OCI-LY7 (cell line): Measurements from ENCODE around the gene ARL11. TPM values are rescaled to one million over a fixed set of nuclear protein-coding genes. Genes with fewer than 3 reads are reported as not detected.

ENCODE experiments used
- Bru-seq: library from RNA; stranded (reverse); fragments of 400-500 nt; gene quantifications from one replicate; lab custom pipeline; 2021; lab: Mats Ljungman, UMichigan
- BruChase-seq, 2 experiments: library from RNA; stranded (reverse); fragments of 400-500 nt; gene quantifications; one replicate each; lab custom pipeline; 2021; lab: Mats Ljungman, UMichigan
- BruUV-seq: library from RNA; stranded (reverse); fragments of 400-500 nt; replicated peaks from 2 replicates; lab custom pipeline; 2021; lab: Mats Ljungman, UMichigan
- CTCF ChIA-PET: fragments of 300-600 bp; sonication (Branson Sonifier 250); formaldehyde crosslinking; loops from one replicate; lab custom pipeline; 2022; ENCODE audit warnings: antibody characterized with exemption; ENCODE audit not compliant: unreplicated experiment; lab: Charles Lee
- POLR2A ChIA-PET: fragments of 300-600 bp; sonication (Branson Sonifier 250); formaldehyde crosslinking; loops from one replicate; lab custom pipeline; 2022; ENCODE audit warnings: antibody characterized with exemption; lab: Charles Lee
- DNase-seq: peaks from one replicate; pipeline ENCODE4 v3.0.0-alpha.2; 2015; ENCODE audit warnings: low spot score
- H2AFZ ChIP-seq: fragments of 200-600 bp; sonication (generic), shearing (Covaris generic); 2 replicates; pipeline ENCODE4 v1.6.1; 2014; ENCODE audit warnings: mild to moderate bottlenecking, antibody characterized with exemption, low read length, moderate library complexity
- H3K27ac ChIP-seq: fragments of 200-600 bp; sonication (generic); 2 replicates; pipeline ENCODE4 v1.5.1; 2014; ENCODE audit warnings: mixed run types, low read depth, mild to moderate bottlenecking, moderate library complexity, low read length, inconsistent platforms; ENCODE audit not compliant: poor library complexity, severe bottlenecking
- H3K36me3 ChIP-seq: fragments of 200-600 bp; sonication (generic); 2 replicates; pipeline ENCODE4 v1.6.1; 2014; ENCODE audit warnings: mild to moderate bottlenecking, antibody characterized with exemption, low read length, moderate library complexity, mixed read lengths; ENCODE audit not compliant: insufficient read depth
- H3K4me1 ChIP-seq: fragments of 200-600 bp; sonication (generic); 2 replicates; pipeline ENCODE4 v1.5.1; 2014; ENCODE audit warnings: mild to moderate bottlenecking, low read length; ENCODE audit not compliant: insufficient read depth, poor library complexity, severe bottlenecking
- H3K4me2 ChIP-seq: fragments of 200-600 bp; sonication (generic); 2 replicates; pipeline ENCODE4 v1.6.1; 2014; ENCODE audit warnings: mild to moderate bottlenecking, low read length
- H3K4me3 ChIP-seq: fragments of 200-600 bp; sonication (generic); 2 replicates; pipeline ENCODE4 v1.5.1; 2014; ENCODE audit warnings: mild to moderate bottlenecking, low read depth, low read length; ENCODE audit not compliant: poor library complexity, severe bottlenecking
- H3K79me2 ChIP-seq: fragments of 200-600 bp; sonication (generic); 2 replicates; pipeline ENCODE4 v1.6.1; 2016; ENCODE audit warnings: low read depth, mild to moderate bottlenecking, low read length, moderate library complexity, mixed read lengths; ENCODE audit not compliant: insufficient read depth
- H3K9me2 ChIP-seq: fragments of 200-600 bp; sonication (generic); 2 replicates; pipeline ENCODE4 v1.6.1; 2016; ENCODE audit warnings: mild to moderate bottlenecking, low read length, mixed read lengths; ENCODE audit not compliant: insufficient read depth
- H3K9me3 ChIP-seq: fragments of 200-600 bp; sonication (generic); 2 replicates; pipeline ENCODE4 v1.6.1; 2014; ENCODE audit warnings: mild to moderate bottlenecking, mixed run types, low read length, mixed read lengths
- H4K20me1 ChIP-seq: fragments of 200-600 bp; sonication (generic); 2 replicates; pipeline ENCODE4 v1.6.1; 2014; ENCODE audit warnings: mild to moderate bottlenecking, antibody characterized with exemption, low read length, moderate library complexity, mixed read lengths; ENCODE audit not compliant: insufficient read depth
- EZH2phosphoT487 ChIP-seq: fragments of 200-600 bp; sonication (generic); IDR thresholded peaks from 2 replicates; pipeline ENCODE4 v1.6.1; 2018; ENCODE audit warnings: low read depth, borderline replicate concordance, mild to moderate bottlenecking, mixed run types, antibody characterized with exemption, low read length, moderate library complexity, mixed read lengths
- intact Hi-C: fragments of 100-400 bp; cut with micrococcal nuclease; formaldehyde crosslinking; loops from one replicate; pipeline ENCODE4 v1.10.0; 2022; ENCODE audit not compliant: unreplicated experiment
- long read RNA-seq: library from polyadenylated mRNA; stranded (forward); transcript quantifications from one replicate; pipeline ENCODE4 v2.0.0, GENCODE V29; 2022
- total RNA-seq, 2 experiments: library from RNA; depleted of rRNA in 1 of 2; stranded (reverse); fragments of >200 nt in 1 of 2; shearing (Covaris generic) in 1 of 2; gene quantifications; 2 replicates each; pipeline ENCODE4 v1.2.3, GENCODE V29; 2014 to 2022
- TF ChIP-seq, protein P1 (sequence below): fragments of 200-600 bp; sonication (generic); conservative IDR thresholded peaks from 2 replicates; pipeline ENCODE4 v1.5.1; 2014; ENCODE audit warnings: mild to moderate bottlenecking, antibody characterized with exemption, low read length, moderate library complexity, mixed read lengths

The ARL11 gene
- total RNA-seq (2014; rRNA removed; shearing (Covaris generic)) (5.9 and 8.3 TPM in 2 replicates), total RNA-seq (2022) (20.5 and 22.6 TPM in 2 replicates), Bru-seq, nascent RNA (percentile 92 among the genes with signal in this experiment), BruChase-seq, experiment 1, labeled RNA remaining after a 6-hour chase (percentile 93 among the genes with signal in this experiment), BruChase-seq, experiment 2, labeled RNA remaining after a 2-hour chase (percentile 90 among the genes with signal in this experiment)
- long read RNA-seq, transcript ARL11-201 (2 exons, 3,760 nt): major isoform, 41 of 57 reads
- long read RNA-seq, partial matches to known transcripts: 1 of 57 reads
- long read RNA-seq, other reads (novel, unspliced or antisense): 15 of 57 reads

DNA sequence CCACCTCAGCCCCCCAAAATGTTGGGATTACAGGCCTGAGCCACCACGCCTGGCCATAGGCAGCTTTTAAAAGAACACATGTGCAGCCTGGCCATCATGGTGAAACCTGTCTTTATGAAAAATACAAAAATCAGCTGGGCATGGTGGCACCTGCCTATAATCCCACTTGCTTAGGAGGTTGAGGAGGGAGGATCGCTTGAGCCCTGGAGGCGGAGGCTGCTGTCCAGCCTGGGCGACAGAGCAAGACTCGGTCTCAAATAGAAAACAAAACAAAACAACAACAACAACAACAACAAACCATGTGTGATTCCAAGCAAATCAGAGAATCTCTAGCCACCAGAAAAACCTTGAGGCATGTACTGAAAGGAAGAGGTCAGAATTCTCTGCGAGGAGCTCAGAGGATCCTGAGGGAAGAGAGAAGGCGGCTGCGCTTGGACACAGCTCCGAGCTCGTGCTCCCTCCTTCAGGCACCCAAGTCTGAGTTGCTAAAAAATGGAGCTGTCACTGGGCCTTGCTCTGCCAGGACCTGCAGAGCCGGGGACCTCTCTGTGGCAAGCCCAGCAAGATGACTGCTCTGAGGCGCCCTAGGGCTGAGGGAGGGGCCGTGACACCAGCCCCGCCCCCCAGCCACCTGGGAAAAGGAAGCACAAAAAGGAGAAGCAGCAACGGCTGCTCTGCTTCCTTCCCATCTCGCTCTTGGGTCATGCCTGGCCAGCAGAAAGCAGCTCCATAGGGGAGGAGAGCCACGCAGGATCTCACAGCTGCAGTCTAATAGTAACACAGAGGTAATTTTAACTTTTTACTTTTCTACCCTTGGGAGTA, at the start of gene ARL11:
Gene ARL11, plus strand, starts transcription at position 677 of the 822 bp plus-strand sequence. CDS start 1,941 bp downstream, outside the sequence.
- ChIA-PET POLR2A (interaction anchor here (0.5 to 4.0 kb wide), 14 partner anchors 8 to 390 kb away, joined by 3 to 23 read pairs (median 5); partner anchors contain the start of genes CAB39L, KPNA3 and SETDB2), CTCF (interaction anchor here (0.6 kb wide), 1 partner anchor 162 kb away, joined by 4 read pairs; no protein-coding TSS in a partner anchor)
- peaks cover 32% of the 10 kb centered on the region for H3K36me3 ChIP-seq
- H4K20me1 ChIP-seq: no peaks in the 10 kb centered on the region
- no peaks in the 10 kb centered on the region for H3K9me2 ChIP-seq
- TF ChIP-seq, protein P1, sequence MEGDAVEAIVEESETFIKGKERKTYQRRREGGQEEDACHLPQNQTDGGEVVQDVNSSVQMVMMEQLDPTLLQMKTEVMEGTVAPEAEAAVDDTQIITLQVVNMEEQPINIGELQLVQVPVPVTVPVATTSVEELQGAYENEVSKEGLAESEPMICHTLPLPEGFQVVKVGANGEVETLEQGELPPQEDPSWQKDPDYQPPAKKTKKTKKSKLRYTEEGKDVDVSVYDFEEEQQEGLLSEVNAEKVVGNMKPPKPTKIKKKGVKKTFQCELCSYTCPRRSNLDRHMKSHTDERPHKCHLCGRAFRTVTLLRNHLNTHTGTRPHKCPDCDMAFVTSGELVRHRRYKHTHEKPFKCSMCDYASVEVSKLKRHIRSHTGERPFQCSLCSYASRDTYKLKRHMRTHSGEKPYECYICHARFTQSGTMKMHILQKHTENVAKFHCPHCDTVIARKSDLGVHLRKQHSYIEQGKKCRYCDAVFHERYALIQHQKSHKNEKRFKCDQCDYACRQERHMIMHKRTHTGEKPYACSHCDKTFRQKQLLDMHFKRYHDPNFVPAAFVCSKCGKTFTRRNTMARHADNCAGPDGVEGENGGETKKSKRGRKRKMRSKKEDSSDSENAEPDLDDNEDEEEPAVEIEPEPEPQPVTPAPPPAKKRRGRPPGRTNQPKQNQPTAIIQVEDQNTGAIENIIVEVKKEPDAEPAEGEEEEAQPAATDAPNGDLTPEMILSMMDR: no peak
- TF ChIP-seq EZH2phosphoT487: no peak
- peak within 1 kb of the TSS; percentile 72 for H3K27ac ChIP-seq
- H3K79me2 ChIP-seq: peaks cover 31% of the 10 kb centered on the region
- no TSS peak for BruUV-seq
- no peaks in the 10 kb centered on the region for H3K9me3 ChIP-seq
- peak within 1 kb of the TSS; percentile 71 for H2AFZ ChIP-seq
- intact Hi-C loops: loop anchor here (2.0 to 10.0 kb wide), 3 partner anchors 165 to 1053 kb away; partner anchors contain the start of genes CAB39L, KPNA3 and SETDB2
- H3K4me1 ChIP-seq: peaks cover 34% of the 10 kb centered on the region
- H3K4me3 ChIP-seq: peak within 1 kb of the TSS; percentile 90
- peak; percentile 93 for DNase-seq
- H3K4me2 ChIP-seq: peak within 1 kb of the TSS; percentile 76

DNA sequence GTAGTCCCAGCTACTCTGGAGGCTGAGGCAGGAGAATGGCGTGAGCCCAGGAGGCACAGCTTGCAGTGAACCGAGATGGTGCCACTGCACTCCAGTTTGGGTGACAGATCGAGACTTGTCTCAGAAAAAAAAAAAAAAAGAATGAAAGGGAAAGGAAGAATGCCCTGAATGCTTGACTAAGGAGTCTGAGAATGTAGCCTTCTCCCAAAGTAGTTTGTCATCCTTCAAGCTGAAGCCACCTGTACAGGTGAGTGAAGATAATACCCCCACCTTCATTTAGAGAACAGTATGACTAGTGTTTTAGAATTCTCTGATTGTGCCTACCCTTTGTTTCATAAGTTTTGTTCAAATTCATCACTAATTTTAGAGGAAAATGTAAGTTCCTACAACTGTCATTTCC, 48.8 kb upstream of the ARL11 start:
- intact Hi-C loops: no loop called here
- Histone ChIP-seq H3K36me3 (peaks cover 56% of the 10 kb centered on the region), H3K4me3 (no peak overlapping the region), H4K20me1 (peaks cover 6% of the 10 kb centered on the region; the same call in 1 of the 2 replicates), H3K4me2 (no peak overlapping the region), H3K9me3 (no peaks in the 10 kb centered on the region), H2AFZ (no peak overlapping the region), H3K27ac (no peak overlapping the region), H3K9me2 (no peaks in the 10 kb centered on the region), H3K79me2 (peaks cover 9% of the 10 kb centered on the region), H3K4me1 (peaks cover 21% of the 10 kb centered on the region)
- ChIA-PET CTCF (no interaction called here), POLR2A (no interaction called here)
- DNase-seq: no peak
- BruUV-seq: no TSS peak
- TF ChIP-seq EZH2phosphoT487: no peak
- TF ChIP-seq, protein P1: no peak
